GM19467 (cell line): ENCODE data around the gene CNNM2.
"Not testable (repeated sequence)": the region's sequence is repeated elsewhere in the genome, so short reads cannot be mapped to it uniquely, and the experiment has no call there.

Experiments
- ATAC-seq: cut with Tn5 transposase; IDR thresholded peaks from one replicate; pipeline ENCODE4 v1.9.1; 2021; ENCODE audit warnings: mild to moderate bottlenecking, moderate library complexity; ENCODE audit not compliant: unreplicated experiment

CNNM2 gene

DNA sequence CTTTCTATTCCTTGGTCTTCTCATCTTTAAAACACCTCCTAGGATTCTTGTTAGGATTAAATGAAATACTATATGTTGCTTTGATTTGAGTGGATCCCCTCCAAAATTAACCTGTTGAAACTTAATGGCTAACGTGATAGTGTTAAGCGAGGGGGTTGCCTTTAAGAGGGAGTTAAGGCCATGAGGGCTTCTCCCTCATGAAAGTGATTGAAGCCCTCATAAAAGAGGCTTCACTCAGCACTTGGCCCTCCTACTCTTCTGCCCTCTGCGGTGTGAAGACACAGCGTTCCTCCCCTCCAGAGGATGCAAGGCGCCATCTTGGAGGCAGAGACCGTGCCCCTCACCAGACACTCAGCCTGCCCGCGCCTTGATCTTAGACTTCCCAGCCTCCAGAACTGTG, 46.6 kb downstream of the CNNM2 start:
- ATAC-seq: no peak

DNA sequence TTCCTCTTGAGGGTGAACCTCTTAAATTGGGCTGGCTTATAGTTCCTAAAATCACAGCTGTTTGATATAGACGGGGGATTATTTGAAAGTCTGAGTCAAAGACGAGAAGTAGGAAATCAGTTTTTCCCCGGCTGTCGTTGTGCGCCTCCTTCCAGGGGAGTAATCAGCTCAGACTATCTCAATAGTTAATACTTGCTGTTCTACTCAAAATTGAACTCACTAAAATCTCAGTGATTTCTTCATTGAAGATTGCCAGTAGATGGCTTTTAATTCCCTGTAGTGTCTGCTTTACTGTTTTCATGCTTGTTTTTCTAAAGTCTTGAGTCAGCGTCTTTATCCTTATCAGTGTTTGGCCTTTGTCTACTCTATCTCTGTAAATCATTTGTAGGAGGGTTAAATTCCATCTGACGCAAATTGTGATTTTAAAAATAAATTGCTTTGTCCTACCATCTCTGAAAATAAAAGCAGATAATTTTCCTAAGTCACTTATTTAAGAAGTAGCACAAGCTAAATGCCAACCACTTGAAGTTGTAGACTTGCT, 47.3 kb downstream of the CNNM2 start:
- ATAC-seq: no peak

DNA sequence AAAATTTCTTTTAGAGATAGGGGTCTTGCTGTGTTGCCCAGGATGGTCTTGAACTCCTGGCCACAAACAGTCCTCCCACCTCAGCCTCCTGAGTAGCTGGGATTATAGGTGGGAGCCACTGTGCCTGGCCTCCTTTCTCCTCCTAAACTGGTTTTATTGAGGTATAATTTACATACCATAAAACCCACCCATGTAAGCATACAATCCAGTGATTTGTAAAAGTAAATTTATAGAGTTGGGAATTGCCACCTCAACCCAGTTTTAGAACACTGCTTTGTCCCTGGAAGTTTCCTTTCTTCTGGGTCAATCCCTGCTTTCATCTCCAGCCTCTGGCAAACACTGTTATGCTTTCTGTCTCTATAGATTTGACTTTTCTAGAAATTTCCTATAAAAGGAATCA, 49.0 kb downstream of the CNNM2 start:
- ATAC-seq: no peak

DNA sequence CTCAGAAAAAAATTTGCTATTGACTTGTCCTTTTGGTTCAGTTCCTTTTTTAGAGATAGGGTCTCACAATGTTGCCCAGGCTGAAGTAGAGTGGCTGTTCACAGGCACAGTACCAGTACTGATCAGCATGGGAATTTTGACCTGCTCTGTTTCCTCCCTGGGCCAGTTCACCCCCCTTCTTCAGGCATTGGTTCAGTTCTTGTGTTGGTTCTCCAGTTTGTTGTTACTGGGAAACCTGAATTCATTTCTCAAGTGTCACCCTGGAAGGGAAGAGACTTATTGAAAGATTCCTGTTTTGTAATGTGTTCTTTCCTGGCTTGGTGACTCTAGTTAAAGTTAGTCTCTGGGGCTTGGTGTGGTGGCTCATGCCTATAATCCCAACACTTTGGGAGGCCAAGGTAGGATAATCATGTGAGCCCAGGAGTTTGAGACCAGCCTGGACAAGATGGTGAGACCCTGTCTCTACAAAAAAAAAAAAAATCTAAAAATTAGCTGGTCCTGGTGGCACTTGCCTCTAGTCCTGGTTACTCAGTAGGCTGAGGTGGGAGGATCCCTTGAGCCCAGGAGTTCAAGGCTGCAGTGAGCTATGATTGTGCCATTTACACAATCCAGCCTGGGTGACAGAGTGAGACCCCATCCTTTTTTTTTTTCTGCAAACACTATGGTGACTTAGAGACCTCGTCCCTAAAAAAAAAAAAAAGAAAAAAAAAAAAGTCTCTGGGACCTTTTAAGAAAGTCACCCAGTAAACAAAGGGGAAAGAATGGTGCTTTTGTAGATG, 52.7 kb downstream of the CNNM2 start:
- ATAC-seq: no peak

DNA sequence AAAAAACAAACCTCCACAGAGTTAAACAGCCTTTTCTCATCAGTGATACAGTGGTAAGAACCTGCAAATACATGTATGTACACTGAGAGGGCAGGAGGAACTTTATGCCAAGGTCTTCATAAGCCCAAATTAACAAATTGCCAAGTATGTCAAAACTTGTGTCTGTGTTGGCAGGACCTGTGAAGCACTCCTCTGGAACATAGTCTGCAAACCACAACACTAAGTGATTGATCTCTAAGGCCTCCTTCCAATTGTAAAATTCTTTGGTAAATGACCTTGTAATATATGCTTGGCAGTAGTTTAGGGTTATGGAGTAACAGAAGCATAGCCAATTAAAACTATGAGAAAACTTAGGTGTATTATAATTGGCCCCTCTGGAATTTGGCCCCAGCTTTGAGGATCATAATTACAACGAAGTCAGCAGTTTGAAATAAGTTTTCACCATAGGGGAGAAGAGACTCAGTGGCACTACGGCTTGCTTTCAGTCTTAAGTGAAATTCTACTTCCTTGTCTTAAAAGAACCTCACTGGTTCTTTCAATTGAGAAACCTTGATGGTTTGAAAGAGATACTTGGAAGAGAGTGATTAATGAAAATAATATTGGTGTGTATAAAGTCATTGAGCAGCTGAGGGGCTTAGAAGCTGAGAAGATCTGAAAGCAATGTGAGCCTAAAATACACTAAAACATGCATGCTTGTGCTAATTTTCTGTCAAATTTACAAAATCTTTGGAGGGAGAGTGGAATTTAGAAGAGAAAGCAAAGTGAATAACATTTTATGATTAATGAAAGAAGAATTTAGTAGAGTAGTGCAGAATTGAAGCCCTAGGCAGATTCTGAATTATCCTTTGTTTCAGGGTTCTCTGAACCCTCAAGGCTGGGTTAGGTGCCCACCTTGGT, 57.6 kb downstream of the CNNM2 start:
- ATAC-seq: no peak

DNA sequence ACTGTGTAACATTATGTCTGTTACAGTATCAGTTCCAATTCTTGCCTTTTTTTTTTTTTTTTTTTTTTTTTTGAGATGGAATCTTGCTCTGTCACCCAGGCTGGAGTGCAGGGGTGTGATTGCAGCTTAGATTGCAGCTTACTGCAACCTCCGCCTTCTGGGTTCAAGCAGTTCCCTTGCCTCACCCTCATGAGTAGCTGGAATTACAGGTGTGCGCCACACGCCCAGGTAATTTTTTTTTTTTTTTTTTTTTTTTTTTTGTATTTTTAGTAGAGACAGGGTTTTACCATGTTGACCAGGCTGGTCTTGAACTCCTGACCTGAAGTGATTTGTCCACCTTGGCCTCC, 58.3 kb downstream of the CNNM2 start:
- ATAC-seq: not testable (repeated sequence)

DNA sequence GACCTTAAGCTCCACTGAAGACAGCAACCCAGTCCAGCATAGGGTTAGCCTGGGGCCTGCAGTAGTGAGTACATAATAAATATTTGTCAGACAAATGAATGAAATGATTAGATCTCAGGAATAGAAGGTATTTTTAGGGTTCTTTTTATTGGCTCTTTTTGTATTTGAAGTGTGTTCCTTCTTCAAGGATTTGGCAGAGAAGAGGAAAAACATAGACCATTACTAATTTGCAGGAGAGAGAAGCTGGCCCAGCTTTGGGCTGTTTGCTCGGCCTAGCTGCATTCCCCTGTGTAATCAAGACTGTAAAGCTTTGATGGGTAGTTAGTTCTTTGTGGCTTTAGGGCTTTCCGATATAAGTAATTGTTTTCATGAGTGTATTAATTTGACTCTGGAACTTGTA, 64.2 kb downstream of the CNNM2 start:
- ATAC-seq: no peak

DNA sequence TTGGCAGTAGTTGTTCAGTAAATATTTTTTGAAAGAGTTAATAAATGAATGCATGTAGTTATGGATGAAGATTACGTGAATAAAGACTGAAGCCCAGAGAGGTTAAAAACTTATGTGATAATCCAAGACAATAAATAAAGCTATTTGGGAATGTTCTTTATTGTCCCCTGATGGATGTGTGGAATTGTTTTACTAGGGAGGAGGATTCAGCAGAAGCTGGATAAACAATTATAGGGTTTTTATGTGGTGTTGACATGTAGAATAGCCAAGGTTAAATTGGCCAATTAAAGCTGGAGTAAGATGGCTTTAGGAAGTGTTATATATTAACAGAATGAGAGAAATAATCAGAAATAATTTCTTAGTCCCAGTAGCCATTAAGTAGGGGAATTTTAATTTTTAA, 66.0 kb downstream of the CNNM2 start:
- no peak for ATAC-seq

DNA sequence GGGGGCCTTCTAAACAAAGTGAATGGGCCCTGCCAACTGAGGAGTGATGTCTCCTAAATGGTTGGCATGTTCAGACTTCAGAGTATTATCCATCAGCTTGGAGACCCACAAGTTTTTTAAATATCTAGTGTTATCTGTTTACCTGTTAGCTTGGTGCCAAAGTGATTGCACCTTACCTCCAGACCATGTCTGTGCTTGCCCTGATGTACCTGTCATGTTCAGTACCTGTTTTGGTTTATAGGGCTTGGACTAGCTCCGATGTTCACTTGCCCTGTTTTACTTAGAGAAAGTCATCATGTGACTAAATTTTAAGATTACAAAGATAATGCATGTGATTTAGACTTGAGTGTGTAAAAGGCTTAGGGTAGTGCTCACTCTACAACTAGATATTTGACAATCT, 67.7 kb downstream of the CNNM2 start:
- ATAC-seq: no peak

DNA sequence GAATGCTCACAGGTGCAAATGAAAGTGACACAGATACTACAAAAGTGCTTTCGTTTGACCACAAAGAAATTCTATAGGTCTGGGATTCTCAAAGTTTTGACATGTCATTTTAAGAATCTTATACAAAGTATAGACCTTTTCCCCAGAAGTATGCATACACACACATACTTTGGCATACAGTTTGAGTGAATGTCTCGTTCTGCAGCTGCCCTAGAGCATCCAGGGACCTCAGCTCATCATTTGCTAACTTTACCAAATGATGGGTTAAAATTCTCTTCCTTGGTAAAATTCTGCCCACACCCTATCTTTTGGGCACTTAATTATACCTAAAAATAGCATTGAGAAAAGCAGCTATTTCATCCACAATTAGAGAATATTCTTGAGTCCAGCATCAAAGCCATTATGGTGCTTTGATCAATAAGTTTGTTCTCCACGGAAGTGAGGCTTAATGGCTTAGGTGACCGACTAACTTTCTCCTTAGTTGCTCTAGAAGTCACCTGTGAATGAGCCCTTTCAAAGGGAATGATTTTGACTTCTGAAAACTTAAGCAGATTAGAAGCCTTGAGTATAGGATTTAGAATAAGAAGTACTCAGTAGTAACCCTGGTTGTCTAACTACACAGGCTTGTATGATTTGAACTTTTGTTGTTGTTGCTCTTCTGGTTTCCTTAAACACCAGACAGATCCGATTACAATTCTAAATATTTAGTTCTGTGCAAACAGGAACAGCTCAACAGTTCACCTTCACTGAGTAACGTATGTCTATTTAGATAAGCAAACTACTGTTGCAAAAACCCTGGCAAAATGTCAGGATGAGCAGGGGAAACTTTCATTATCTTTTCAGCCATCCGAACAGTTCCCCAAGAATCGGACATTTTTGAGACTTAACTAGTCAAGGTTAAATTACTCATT, 70.6 kb downstream of the CNNM2 start:
- ATAC-seq: no peak

DNA sequence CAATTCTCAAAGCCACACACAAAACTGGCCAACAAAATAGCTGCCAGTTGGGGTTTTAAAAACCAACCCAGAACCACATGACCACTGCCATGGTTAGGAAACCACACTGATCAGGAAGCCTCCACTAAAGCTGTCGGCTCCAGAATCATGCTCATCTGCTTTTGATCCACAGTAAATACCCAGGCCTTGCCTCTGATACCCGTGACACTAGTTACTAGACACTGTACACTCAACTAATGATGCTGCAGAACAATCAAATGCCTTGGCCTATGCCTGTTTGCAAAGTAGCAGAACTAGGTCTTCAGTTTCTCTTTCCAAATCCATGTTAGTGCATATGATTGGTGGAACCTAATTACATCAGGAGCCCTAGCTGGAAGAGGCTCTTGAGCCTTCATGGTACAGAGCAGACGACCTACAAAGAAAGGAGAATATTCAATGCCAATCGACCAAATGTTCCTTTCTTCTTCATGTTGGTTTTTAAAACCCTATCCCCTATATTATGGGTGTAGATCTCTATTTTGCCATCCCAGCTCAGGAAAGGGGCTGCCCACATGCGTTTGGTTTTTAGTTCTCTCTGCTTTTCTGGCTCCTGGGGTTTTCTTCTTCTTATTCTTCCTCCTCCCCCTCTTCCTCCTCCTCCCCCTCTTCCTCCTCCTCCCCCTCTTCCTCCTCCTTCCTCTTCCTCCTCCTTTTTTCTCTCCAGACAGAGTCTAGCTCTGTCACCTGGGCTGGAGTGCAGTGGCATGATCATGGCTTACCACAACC, 76.6 kb downstream of the CNNM2 start:
- no peak for ATAC-seq

DNA sequence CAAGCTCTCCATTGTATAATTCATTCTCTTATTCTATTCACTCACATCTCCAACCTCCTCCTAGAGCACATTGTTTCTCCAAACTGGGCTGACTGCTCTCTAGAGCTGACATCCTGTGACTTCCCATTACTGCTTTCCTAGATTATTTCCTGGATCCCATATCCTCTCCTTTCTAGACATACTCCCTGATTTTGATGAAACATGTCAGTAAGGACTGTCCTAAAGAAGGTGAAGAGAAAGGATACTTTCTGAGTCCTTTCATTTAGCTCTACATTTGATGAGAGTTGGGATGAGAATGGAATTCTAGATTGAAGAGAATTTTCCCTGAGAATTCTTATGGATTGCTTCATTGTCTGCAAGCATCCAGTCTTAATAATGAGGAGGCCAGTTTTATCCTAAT, 78.8 kb downstream of the CNNM2 start:
- no peak for ATAC-seq

DNA sequence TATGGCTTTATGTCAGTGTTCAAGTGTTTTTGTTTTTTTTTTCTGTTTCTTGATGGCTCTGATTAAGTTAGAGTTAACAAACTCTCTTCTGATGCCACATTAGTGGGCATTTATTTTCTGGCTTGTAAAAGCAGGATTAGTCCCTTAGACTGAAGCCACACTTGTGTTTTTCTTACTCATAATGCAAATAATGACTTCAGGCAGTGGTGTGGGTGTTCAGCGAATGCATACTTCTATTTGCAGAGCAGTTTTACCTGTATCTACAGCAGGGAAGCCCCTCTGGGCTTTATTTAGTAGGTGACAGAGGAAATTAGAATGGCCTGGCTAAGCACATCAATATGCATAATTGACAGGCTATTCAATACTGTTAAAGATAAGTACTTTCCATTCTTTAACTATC, 79.9 kb downstream of the CNNM2 start:
- ATAC-seq: no peak

DNA sequence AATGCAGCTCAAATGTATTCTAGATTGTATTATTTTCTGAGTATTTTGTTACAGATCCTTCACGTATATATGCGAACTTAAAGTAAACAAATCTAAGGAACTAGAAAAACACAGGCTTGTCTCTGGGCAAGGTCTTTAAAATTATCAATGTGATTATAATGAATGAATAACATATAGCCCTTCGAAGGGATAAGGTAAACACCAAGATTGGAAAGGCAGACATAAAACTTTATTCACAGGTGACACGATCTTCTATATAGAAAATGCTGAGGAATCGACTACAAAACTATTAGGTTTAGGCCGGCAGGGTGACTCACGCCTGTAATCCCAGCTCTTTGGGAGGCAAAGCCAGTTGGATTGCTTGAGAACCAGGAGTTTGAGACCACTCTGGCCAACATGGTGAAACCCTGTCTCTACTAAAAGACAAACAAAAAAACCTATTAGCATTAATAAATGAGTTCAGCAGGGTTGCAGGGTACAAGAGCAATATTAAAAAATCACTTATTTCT, 80.4 kb downstream of the CNNM2 start:
- no peak for ATAC-seq

DNA sequence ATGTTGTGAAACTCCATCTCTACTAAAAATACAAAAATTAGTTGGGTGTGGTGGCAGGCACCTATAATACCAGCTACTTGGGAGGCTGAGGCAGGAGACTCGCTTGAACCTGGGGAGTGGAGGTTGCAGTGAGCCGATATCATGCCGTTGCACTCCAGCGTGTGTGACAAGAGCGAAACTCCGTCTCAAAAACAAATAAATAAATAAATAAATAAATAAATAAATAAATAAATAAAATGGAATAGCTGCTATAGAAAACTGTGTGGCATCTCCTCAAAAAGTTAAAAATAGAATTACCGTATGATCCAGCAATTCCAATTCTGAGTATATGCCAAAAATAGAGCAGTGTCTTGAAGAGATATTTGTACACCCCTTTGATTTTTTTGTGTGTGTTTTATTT, 82.0 kb downstream of the CNNM2 start:
- not testable (repeated sequence) for ATAC-seq

DNA sequence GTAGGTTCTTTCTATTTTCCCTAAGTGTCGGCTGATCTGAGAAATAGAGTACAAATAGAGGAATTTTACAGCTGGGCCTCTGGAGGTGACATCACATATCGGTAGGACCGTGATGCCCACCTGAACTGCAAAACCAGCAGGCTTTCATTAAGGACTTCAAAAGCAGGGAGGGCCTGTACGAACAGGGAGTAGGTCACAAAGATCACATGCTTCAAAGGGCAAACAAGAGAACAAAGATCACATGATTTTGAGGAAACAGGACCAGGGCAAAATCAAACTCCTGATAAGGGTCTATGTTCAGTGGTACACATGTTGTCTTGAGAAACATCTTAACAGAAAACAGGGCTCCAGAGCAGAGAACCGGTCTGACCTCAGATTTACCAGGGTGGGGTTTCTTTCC, 88.9 kb downstream of the CNNM2 start:
- ATAC-seq: no peak

DNA sequence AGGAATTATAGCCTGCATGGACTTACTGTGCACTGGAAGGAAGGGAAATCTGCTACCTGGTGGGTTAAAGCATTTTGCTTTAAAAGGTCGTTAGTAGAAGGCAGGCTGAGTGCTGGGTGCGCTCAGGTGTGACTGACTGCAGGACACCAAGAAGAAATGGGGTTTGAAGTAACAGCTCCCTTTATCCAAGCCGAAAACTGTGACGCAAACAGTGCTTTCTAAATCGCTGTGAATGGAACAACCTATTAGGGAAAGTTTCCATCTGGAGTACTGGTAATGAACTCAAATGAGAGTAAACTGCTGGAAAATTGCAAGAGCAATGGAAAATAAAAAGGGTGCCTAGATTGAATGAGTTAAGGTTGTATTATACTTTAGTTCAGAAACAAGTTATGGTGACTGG, 95.3 kb downstream of the CNNM2 start:
- no peak for ATAC-seq

DNA sequence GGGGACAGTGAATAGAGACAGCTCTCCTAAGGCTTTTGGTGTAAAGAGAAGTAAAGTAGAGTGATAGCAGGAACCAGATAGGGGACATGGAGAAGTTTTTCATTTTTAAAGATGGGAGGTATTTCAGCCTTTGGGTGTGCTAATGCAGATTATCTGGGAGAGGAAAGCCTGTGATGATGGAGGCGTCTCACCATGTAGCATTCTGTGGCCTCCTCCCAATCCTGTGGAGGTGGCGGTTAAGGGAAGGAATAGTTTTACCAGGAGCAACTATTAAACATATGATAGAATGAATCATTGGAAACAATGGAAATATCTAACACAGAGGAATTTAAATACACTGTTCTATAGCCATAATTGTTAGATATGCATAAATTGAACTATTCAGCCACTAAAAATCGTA, 101.3 kb downstream of the CNNM2 start:
- no peak for ATAC-seq

DNA sequence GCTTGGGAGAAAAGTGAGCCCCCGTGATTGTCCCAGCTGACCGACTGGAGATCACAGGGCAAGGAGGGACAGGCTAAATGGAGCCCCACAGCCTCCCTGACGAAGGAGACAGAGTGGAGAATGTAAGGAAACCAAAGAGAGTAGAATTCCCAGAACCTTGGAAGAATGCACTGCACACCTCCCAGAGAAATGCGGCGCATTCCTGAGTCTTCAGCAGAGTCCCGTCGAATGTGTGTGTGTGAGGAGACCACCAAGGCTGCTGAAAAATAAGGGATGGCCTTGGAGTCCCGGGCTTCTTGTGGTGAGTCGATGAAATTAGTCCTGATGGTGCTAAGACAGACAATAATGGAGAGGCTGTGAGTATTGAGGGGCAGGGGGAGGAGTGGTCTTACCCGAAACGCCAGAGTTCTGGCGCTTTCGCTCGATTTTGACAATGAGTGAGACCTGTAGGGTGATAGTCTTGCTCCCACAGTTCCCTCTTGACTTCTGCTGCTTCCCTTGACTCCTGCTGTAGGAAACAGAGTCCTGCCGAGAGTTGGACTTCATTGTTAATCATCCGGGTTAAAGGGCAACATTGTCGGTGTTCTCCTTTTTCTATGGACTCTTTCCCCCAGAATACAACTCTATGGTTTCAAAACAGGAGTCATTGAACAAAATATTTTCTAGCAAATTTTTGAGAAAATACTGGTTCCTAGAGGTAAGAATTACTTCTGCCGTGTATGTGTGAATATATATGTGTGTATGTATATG, 103.2 kb downstream of the CNNM2 start:
- ATAC-seq: no peak
